Activated T-cell treated with anti-CD3 and anti-CD28 coated beads, Interleukin-2, amount 50 U/mL, for 24 hours (primary cell): ENCODE data around the gene SPSB3.
A peak's percentile ranks its signal among the peaks of the same experiment; 100 is the strongest.

Source experiments
- DNase-seq: peaks from one replicate; pipeline ENCODE4 v3.0.0-alpha.2; 2020
- H3K27ac Mint-ChIP-seq: 2 replicates; pipeline ENCODE4 v1.8.0; 2020; ENCODE audit warnings: mild to moderate bottlenecking, mixed read lengths
- H3K27me3 Mint-ChIP-seq: 2 replicates; pipeline ENCODE4 v1.8.0; 2020; ENCODE audit warnings: mixed read lengths
- H3K36me3 Mint-ChIP-seq: 2 replicates; pipeline ENCODE4 v1.8.0; 2020; ENCODE audit warnings: low read depth, mixed read lengths
- H3K4me1 Mint-ChIP-seq: 2 replicates; pipeline ENCODE4 v1.8.0; 2020; ENCODE audit warnings: low read depth, mixed read lengths
- H3K4me3 Mint-ChIP-seq: 2 replicates; pipeline ENCODE4 v1.8.0; 2020; ENCODE audit warnings: mild to moderate bottlenecking, moderate library complexity, mixed read lengths
- H3K9me3 Mint-ChIP-seq: 2 replicates; pipeline ENCODE4 v1.8.0; 2020; ENCODE audit warnings: mixed read lengths

SPSB3 gene

DNA sequence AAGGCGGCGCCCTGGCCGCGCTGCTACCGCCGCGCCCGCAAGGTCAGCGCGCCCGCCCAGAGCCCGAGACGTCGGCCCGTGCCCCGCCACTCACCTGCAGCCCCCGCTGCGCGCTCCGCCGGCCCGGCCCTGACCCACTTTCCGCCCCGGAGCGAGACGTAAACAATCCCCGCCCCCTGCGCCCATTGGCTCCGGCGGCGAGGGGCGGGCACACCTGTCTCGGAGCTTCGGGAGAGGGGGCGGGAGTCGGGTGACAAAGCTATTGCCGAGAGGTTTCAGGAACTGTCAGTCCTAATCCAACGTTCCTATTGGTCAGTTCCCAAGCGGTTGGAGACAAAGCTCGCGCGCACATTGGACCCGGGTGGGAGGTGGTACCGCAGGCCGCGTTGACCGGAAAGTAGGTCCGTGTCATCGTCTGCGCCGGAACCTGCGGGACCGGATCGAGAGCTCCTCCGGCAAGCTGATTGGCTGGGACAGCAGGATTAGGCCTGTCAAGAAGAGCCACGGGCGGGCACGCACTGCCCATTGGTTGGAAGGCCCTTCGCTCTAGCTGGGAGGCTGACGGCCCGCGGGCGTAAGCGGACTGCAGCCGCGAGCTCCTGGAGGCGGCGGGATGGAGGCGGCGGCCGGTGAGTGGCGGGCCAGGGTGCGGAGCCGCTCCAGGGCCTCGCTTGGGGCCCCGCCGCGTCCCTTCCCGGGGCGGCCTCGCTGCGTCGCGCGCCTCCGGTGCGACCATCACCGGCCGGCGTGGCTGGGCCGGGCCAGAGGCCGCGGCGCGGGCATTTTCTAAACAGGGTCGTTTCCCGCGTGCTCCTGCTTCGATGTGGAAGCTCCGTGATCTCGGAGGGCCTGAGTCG, at the start of gene SPSB3, which contains the start of gene NUBP2:
TSS of gene SPSB3 (minus strand) at position 164 of the 857 bp plus-strand sequence. CDS start 1,088 bp downstream, outside the sequence.
TSS of gene NUBP2 (plus strand) at position 553 of the 857 bp plus-strand sequence. CDS start at position 614, 61 bp downstream.
- peaks cover 29% of the 10 kb centered on the region for H3K4me1 Mint-ChIP-seq
- peak within 1 kb of the TSS; percentile 95 for H3K4me3 Mint-ChIP-seq
- peak within 1 kb of the TSS; percentile 93 for H3K27ac Mint-ChIP-seq
- DNase-seq, result peak; percentile 96
- H3K36me3 Mint-ChIP-seq, result peaks cover 55% of the 10 kb centered on the region
- H3K27me3 Mint-ChIP-seq, result no peaks in the 10 kb centered on the region
- no peaks in the 10 kb centered on the region for H3K9me3 Mint-ChIP-seq

DNA sequence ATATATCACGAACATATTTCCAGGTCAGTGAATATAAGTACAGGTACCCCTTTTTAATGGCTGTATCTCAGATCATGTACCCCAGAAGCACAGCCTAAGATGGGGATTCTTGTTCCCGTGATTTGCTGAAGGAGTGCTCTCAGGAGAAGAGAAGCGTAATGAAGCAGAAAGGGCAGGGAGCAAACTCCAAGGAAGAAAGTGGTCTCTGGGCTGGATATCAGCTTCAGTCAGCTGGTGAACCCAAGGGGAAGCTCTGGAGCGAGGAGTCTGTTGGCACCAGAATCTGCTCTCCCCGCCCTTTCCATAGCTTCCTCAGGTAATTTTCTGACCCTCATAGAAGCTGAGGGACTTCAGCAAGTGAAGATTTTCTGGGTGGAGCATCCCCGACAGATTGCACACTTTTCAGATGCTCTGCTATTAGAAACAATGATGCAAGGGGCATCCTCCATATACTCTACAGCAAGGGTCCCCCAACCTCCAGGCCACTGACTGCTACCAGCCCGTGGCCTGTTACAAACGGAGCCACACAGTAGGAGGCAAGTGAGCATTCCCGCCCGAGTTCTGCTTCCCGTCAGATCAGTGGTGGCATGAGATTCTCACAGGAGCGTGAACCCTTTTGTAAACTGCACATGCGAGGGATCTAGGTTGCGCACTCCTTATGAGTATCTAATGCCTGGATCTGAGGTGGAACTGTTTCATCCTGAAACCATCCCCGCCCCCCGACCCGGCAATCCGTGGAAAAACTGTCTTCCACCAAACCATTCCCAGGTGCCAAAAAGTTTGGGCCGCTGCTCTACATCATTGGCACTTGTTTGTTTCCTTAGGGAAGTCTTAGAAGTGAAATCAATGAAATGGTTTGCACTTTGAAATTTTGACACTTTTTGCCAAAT, 49.1 kb upstream of the SPSB3 start:
- DNase-seq, result no peak
- no peak overlapping the region for H3K4me3 Mint-ChIP-seq
- no peaks in the 10 kb centered on the region for H3K9me3 Mint-ChIP-seq
- H3K27ac Mint-ChIP-seq, result no peak overlapping the region
- H3K27me3 Mint-ChIP-seq, result no peaks in the 10 kb centered on the region
- H3K4me1 Mint-ChIP-seq, result peaks cover 33% of the 10 kb centered on the region
- peaks cover 42% of the 10 kb centered on the region for H3K36me3 Mint-ChIP-seq

DNA sequence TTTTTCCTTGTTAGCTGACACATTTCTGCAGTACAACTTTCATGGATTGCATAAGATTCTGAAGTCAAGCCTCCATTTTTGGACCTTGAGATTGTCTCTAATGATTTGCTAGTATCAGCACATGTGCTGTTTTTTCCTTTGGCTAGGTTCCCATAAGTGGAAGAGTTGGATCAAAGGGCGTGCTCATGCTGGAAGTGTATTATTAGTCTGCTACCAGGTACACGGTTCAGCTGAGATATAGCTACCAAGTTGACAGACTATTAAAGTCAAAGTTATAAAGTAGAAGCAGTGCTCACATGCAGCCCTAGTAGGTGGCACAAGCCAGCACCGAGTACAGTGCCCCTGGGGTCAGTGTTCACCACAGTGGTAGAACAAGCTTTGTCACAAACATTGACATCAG, 47.8 kb upstream of the SPSB3 start:
- peak overlapping the region; percentile 11 for H3K27ac Mint-ChIP-seq

DNA sequence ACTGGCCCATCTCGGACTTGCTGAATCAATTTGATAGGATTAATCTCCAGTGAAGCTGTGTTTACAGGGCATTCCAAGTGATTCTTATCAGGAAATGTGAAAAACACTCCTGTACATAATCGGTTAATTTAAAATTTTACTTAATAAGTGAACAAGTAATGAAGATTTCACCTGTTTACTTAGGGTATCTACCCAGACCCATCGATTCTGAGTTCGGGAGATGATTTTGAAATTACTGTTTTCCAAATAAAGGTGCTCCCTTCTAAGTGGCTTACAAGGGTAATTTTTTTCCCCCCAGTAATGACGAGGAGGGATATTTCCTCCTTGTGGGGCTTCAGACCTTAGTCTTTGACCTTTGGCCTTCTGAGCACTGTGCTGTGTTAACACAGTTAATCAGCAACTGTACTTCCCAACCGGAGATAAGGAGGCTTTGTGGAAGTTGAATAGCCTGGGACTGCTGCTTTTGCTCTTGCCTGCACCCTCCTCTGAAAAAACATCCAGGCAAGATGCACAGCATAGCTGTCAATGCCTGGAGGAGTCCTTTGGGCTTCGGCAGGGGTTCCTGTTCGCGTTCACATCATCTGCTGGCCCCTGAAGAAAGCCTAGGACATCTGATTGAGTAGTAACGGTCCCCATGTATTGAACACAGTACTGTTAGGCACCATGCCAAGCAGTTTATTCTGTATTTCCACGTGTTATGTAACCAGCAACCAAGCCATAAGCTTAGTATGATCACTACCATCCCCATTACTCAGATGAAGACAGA, 46.5 kb upstream of the SPSB3 start:
- Mint-ChIP-seq H3K36me3 (peaks cover 42% of the 10 kb centered on the region), H3K4me1 (peaks cover 53% of the 10 kb centered on the region), H3K27me3 (no peaks in the 10 kb centered on the region), H3K9me3 (no peaks in the 10 kb centered on the region), H3K4me3 (peak overlapping the region; percentile 97), H3K27ac (peak overlapping the region; percentile 61)
- no peak for DNase-seq

More for the DNA sequence above, 47.8 kb upstream of the SPSB3 start:
- Mint-ChIP-seq H3K27me3 (no peaks in the 10 kb centered on the region), H3K4me3 (no peak overlapping the region), H3K36me3 (peaks cover 42% of the 10 kb centered on the region), H3K9me3 (no peaks in the 10 kb centered on the region), H3K4me1 (peaks cover 40% of the 10 kb centered on the region)
- no peak for DNase-seq

DNA sequence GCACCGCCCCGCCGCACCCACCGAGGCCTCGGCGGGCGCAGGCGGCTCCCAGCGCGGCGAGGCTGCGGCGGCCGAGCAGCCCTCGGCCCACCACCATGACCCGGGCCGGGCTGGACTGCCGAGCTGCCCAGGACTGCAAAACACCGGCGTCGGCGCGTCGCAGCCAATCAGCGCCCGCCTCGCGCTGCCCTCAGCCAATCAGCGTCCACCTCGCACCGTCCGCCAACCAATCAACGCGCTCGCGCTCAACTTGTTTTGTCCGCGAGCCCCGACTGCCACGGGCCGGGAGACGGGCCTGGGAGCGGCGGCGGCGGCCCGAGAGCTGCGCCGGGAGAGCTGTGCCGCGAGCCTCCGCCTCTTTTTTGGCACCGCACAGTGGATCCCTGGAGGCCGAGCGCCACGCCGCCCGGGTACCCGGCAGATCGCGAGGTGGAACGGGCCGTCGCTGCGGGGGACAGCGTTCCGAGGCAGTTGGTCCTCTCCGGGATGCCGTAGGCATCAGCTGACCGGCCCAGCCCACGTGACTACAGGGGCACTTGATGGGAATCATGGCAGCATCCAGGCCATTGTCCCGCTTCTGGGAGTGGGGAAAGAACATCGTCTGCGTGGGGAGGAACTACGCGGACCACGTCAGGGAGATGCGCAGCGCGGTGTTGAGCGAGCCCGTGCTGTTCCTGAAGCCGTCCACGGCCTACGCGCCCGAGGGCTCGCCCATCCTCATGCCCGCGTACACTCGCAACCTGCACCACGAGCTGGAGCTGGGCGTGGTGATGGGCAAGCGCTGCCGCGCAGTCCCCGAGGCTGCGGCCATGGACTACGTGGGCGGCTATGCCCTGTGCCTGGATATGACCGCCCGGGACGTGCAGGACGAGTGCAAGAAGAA, 44.6 kb upstream of the SPSB3 start, which contains the start of the genes FAHD1 and HAGH:
TSS of gene FAHD1 (plus strand) at position 516 of the 883 bp plus-strand sequence. CDS start at position 549, 33 bp downstream.
TSS of gene HAGH (minus strand) at position 135 of the 883 bp plus-strand sequence. CDS start at position 97, 38 bp downstream.
- H3K4me1 Mint-ChIP-seq, result peaks cover 53% of the 10 kb centered on the region
- H3K4me3 Mint-ChIP-seq, result peak within 1 kb of the TSS; percentile 97
- H3K9me3 Mint-ChIP-seq, result no peaks in the 10 kb centered on the region
- H3K36me3 Mint-ChIP-seq, result peaks cover 45% of the 10 kb centered on the region
- peak; percentile 95 for DNase-seq
- H3K27ac Mint-ChIP-seq, result peak within 1 kb of the TSS; percentile 96
- no peaks in the 10 kb centered on the region for H3K27me3 Mint-ChIP-seq

DNA sequence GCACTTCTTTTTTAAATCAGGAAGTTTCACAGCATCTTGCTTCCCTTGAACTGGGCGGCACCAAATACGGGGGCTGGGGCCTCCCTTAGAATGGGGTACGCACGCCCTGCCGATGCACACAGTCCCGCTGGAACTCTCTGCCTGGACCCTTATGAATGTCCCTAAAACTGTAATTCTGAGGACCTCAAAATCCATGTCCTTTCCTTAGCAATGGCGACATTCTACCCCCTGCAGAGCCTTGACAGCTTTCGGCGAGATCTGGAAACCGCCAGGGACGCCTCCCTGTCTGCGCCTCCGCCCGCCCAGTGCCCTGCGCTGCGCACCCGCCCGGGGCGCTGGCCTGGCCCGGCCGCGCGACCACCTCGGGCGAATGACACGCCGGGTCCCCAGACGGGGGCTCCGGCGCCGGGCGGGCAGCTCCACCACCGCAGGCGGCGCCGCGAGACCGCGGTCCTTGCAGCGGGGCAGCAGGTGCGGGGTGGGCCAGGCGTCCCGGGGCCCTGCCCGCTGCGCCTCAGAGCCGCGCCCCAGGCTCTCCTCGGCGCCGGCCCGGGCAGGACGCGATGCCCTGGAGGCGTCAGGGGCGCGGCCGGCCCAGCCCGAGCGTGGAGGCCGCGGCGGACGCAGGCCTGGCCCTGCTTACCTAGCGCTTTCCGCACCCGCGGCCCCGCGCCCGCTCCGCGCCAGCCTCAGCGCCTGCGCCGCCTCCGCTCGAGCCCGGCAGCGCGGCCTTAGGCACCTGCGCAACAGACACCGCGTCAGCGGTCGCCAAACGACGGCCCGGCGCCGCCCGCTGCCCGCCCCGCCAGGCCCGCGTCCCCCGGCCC, 43.7 kb upstream of the SPSB3 start:
- no peaks in the 10 kb centered on the region for H3K9me3 Mint-ChIP-seq
- DNase-seq, result no peak
- H3K36me3 Mint-ChIP-seq, result peaks cover 44% of the 10 kb centered on the region
- H3K4me3 Mint-ChIP-seq, result peak overlapping the region; percentile 81
- no peaks in the 10 kb centered on the region for H3K27me3 Mint-ChIP-seq
- H3K27ac Mint-ChIP-seq, result peak overlapping the region; percentile 84
- peaks cover 53% of the 10 kb centered on the region for H3K4me1 Mint-ChIP-seq

DNA sequence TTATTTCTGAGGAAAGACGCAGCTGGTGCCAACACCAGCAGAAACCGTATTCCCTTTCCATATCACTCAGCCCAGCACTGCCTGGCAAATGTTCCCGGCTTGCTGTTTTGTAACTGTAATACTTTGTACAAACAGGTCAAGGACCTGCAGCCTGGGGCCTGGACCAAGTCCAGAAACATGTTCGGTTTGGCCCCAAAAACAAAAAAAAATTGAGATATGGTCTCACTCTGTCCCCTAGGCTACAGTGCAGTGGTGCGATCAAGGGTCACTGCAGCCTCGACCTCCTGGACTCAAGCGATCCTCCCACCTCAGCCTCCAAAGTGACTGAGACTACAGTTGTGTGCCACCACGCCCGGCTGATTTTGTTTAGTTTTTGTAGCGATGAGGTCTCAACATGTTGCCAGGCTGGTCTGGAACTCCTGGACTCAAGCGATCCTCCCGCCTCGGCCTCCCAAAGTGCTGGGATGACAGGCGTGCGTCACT, 43.1 kb upstream of the SPSB3 start:
- H3K4me3 Mint-ChIP-seq, result peak overlapping the region; percentile 81
- peaks cover 44% of the 10 kb centered on the region for H3K36me3 Mint-ChIP-seq
- peaks cover 51% of the 10 kb centered on the region for H3K4me1 Mint-ChIP-seq
- DNase-seq, result no peak
- H3K9me3 Mint-ChIP-seq, result no peaks in the 10 kb centered on the region
- H3K27me3 Mint-ChIP-seq, result no peaks in the 10 kb centered on the region
- H3K27ac Mint-ChIP-seq, result peak overlapping the region; percentile 84

DNA sequence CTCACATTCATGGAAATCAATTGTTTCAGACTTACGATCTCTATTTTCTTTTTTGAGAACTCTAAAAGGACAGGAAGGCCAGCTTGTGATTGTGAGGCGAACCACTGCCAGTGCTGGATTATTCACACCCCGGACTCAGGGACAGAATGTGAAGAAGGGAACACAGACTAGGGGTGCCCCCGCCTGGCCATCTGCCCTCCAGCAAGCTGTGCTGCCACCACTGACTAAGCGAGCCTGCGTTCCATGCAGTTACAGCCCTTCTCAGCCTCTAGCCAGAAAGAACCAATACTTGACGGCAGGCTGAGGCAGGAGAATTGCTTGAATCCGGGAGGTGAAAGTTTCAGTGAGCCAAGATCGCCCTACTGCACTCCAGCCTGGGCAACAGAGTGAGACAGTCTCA, 41.5 kb upstream of the SPSB3 start:
- Mint-ChIP-seq H3K27ac (no peak overlapping the region), H3K4me1 (peaks cover 35% of the 10 kb centered on the region), H3K4me3 (no peak overlapping the region), H3K36me3 (peaks cover 38% of the 10 kb centered on the region), H3K27me3 (no peaks in the 10 kb centered on the region), H3K9me3 (no peaks in the 10 kb centered on the region)
- no peak for DNase-seq

DNA sequence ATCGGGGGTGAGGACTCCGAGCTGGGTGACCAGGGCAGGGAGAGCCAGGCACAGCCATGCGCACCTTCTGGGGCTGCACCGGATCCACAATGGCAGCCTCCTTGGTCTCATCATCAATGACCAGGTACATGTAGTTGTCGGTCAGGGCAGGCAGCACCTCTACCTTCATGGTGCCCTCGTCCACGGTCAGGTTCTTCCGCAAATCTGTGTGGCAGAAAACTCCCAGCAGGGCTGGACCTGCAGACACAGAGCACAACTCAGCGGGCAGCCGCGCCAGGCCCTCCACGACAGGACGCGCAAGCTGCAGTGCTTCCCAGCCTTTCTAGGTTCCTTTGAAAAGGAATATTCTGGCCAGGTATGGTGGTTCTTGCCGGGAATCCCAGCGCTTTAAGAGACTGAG, 40.4 kb upstream of the SPSB3 start:
- Mint-ChIP-seq H3K9me3 (no peaks in the 10 kb centered on the region), H3K4me3 (no peak overlapping the region), H3K27ac (no peak overlapping the region), H3K27me3 (no peaks in the 10 kb centered on the region), H3K36me3 (peaks cover 40% of the 10 kb centered on the region), H3K4me1 (peaks cover 27% of the 10 kb centered on the region)
- DNase-seq, result no peak

DNA sequence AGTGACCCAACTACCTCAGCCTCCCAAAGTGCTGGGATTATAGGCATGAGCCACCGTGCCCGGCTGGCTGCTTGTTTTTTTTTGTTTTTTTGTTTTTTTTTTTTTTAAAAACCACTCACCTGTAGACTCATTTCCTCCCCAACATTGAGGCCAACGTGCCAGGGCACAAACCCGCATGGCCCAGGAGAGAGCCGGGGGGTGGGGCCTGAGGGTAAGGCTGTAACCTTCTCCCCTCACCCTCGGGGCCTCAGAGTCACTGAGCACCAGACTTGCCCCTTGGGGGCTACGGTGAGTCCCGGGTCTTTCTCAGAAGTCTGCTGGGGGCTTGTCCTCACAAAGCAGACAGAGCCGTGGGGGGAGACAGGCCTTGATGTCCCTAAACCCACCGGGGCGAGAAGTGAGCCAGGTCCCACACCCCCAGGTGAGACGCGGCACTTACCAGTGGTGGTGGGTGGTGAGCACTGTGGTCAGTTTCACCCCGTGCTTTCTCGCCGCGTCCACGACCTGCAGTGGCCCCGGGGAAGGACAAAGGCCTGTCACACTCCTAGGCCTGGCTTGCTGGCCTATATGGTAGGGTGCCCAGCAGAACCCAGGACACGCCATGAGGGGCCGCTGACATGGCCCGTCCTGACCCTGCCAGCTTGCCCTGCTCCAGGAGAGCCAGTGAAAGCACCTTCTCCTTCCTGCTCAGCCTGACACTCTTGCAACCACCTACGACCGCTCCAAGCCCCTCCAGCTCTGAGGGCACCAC, 39.7 kb upstream of the SPSB3 start:
- no peaks in the 10 kb centered on the region for H3K9me3 Mint-ChIP-seq
- no peak overlapping the region for H3K4me3 Mint-ChIP-seq
- peaks cover 40% of the 10 kb centered on the region for H3K36me3 Mint-ChIP-seq
- no peak for DNase-seq
- H3K27ac Mint-ChIP-seq, result no peak overlapping the region
- H3K4me1 Mint-ChIP-seq, result peaks cover 22% of the 10 kb centered on the region
- no peaks in the 10 kb centered on the region for H3K27me3 Mint-ChIP-seq

DNA sequence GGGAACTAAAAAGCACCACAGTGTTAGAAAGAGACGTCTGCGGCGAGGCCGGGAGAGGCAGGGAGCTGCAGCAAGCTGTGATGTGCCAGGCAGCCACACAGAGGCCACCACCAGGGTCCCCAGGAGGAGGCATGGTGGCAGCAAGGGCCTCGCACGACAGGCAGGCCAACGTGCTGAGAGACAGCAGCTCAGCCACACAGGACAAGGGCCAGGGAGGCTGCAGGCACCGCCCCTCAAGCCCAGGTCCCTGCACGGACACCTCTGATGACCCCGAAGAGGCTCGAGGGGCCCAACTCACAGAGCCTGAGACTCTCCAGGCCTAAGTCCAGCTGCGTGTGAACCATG, 38.5 kb upstream of the SPSB3 start:
- Mint-ChIP-seq H3K27ac (no peak overlapping the region), H3K9me3 (no peaks in the 10 kb centered on the region), H3K4me3 (no peak overlapping the region), H3K36me3 (peaks cover 46% of the 10 kb centered on the region), H3K4me1 (peaks cover 22% of the 10 kb centered on the region), H3K27me3 (no peaks in the 10 kb centered on the region)
- DNase-seq, result no peak
